ENCODE measurements around the gene ERN2.

Gene ERN2

DNA sequence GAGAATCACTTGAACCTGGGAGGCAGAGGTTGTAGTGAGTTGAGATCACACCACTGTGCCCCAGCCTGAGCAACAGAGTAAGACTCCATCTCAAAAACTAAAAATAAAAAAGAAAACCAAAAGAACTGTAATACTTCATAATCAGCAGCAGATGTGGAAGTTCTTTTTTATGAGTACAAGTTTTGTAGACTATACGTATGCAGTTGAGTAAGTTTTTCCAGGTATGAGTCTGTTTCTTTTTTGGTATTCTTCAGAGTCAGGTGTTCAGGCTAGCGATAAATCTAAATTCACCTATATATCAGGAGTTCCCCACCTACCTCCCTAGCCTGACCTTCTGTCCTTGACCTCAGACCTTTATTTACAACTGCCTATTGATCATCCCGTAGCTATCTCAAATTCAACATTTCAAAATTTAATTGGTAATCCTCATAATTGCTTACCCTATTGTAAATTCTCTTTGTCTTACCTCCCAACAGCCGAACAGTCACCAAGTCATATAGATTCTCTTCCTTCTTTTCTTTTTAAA is 61.0 kb downstream of the ERN2 start:
- no peak overlapping the region for H3K4me2 ChIP-seq

DNA sequence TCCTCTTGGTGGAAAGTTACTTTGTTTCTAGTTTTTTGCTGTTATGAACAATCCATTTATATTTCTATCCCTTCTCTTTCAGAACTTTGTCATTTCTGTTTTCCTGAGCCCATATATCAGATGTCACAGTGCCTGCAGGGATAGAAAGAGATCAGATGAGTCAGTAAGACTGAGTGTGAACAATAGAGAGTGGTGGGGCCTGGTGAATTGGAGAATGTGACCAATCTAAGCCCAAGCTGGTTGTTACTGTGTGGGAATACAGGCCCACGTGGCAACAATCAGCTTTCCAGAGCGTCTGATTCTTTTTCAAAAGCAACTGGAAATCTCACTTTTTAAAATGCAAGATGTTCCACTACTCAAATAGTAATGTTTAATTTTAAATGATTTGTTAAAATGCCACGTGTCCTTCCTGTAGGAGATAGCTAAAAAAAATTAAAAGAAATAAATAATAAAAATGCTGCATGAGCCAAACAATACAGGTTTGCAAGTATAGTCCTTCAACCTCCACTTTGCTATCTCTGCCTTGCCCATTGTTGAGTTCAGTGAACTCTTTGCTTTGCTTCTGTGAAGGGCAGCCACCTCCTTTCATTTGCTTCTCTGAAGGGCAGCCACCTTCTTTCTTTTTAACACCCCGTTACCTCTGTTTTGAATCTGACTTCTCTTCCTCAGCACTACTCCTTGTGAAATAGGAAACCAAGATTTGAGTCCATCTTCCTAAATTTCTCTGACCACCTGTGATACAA is 62.2 kb downstream of the ERN2 start:
- no peak overlapping the region for H3K4me2 ChIP-seq
- TF ChIP-seq, protein P1, sequence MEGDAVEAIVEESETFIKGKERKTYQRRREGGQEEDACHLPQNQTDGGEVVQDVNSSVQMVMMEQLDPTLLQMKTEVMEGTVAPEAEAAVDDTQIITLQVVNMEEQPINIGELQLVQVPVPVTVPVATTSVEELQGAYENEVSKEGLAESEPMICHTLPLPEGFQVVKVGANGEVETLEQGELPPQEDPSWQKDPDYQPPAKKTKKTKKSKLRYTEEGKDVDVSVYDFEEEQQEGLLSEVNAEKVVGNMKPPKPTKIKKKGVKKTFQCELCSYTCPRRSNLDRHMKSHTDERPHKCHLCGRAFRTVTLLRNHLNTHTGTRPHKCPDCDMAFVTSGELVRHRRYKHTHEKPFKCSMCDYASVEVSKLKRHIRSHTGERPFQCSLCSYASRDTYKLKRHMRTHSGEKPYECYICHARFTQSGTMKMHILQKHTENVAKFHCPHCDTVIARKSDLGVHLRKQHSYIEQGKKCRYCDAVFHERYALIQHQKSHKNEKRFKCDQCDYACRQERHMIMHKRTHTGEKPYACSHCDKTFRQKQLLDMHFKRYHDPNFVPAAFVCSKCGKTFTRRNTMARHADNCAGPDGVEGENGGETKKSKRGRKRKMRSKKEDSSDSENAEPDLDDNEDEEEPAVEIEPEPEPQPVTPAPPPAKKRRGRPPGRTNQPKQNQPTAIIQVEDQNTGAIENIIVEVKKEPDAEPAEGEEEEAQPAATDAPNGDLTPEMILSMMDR (conservative IDR thresholded peaks at IDR 0.05; ENCODE audit: low read depth, low read length), result no peak
- 0 out of 2 replicates have a peak, but pooled peaks cover 8% of the 10 kb centered on the region for H3K36me3 ChIP-seq (ENCODE audit: insufficient read depth)
- H3K27ac ChIP-seq, result no peak overlapping the region
- no peaks in the 10 kb centered on the region for H3K27me3 ChIP-seq (ENCODE audit: insufficient read depth, low read depth)
- no peak overlapping the region for H2AFZ ChIP-seq (ENCODE audit: low read depth)
- H3K9ac ChIP-seq, result no peak overlapping the region
- H3K79me2 ChIP-seq (ENCODE audit: insufficient read depth, low read depth), result peaks cover 33% of the 10 kb centered on the region
- peaks cover 9% of the 10 kb centered on the region for H3K4me1 ChIP-seq (ENCODE audit: low read depth, poor library complexity, severe bottlenecking)
- no peak overlapping the region for H3K4me3 ChIP-seq (IDR thresholded peaks at IDR 0.05; ENCODE audit: insufficient read depth, low read depth, low read length)
- no peaks in the 10 kb centered on the region for H4K20me1 ChIP-seq (ENCODE audit: insufficient read depth)

More for the DNA sequence above, 61.0 kb downstream of the ERN2 start:
- Histone ChIP-seq H2AFZ (ENCODE audit: low read depth) (no peak overlapping the region), H3K4me3 (IDR thresholded peaks at IDR 0.05; ENCODE audit: insufficient read depth, low read depth, low read length) (no peak overlapping the region), H3K27ac (no peak overlapping the region), H3K27me3 (ENCODE audit: insufficient read depth, low read depth) (no peaks in the 10 kb centered on the region), H3K36me3 (ENCODE audit: insufficient read depth) (0 out of 2 replicates have a peak, but pooled peaks cover 8% of the 10 kb centered on the region), H3K9ac (no peak overlapping the region), H4K20me1 (ENCODE audit: insufficient read depth) (no peaks in the 10 kb centered on the region), H3K79me2 (ENCODE audit: insufficient read depth, low read depth) (peaks cover 23% of the 10 kb centered on the region), H3K4me1 (ENCODE audit: low read depth, poor library complexity, severe bottlenecking) (peaks cover 9% of the 10 kb centered on the region)
- TF ChIP-seq, protein P1 (conservative IDR thresholded peaks at IDR 0.05; ENCODE audit: low read depth, low read length), result no peak

DNA sequence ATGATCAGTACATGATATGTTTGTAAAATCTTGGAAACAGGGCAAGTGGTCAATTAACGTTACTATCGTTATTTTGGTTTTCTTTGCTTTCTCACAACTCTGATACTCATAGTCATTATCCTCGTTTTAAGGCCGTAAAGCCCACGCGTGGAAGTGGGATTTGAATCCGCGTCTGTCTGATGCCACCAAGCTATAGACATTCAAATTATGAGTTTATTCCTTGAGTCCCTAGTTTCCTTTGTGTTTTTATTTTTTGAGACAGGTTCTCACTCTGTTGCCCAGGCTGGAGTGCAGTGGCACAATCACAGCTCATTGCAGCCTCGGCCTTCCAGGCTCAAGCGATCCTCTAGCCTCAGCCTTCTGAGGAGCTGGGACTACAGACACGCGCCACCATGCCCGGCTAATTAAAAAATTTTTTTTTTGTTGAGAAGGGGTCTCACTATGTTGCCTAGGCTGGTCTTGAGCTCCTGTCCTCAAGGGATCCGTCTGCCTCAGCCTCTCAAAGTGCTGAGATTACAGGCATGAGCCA is 70.7 kb downstream of the ERN2 start:
- Histone ChIP-seq H4K20me1 (ENCODE audit: insufficient read depth) (no peaks in the 10 kb centered on the region), H3K4me1 (ENCODE audit: low read depth, poor library complexity, severe bottlenecking) (peaks cover 19% of the 10 kb centered on the region), H3K4me3 (IDR thresholded peaks at IDR 0.05; ENCODE audit: insufficient read depth, low read depth, low read length) (no peak overlapping the region), H3K27me3 (ENCODE audit: insufficient read depth, low read depth) (no peaks in the 10 kb centered on the region), H3K27ac (no peak overlapping the region), H2AFZ (ENCODE audit: low read depth) (no peak overlapping the region), H3K9ac (no peak overlapping the region), H3K79me2 (ENCODE audit: insufficient read depth, low read depth) (peaks cover 54% of the 10 kb centered on the region), H3K4me2 (peak overlapping the region; percentile 97; the same call in 1 of the 2 replicates), H3K36me3 (ENCODE audit: insufficient read depth) (peaks cover 6% of the 10 kb centered on the region; the same call in 1 of the 2 replicates)
- TF ChIP-seq, protein P1 (conservative IDR thresholded peaks at IDR 0.05; ENCODE audit: low read depth, low read length), result no peak

DNA sequence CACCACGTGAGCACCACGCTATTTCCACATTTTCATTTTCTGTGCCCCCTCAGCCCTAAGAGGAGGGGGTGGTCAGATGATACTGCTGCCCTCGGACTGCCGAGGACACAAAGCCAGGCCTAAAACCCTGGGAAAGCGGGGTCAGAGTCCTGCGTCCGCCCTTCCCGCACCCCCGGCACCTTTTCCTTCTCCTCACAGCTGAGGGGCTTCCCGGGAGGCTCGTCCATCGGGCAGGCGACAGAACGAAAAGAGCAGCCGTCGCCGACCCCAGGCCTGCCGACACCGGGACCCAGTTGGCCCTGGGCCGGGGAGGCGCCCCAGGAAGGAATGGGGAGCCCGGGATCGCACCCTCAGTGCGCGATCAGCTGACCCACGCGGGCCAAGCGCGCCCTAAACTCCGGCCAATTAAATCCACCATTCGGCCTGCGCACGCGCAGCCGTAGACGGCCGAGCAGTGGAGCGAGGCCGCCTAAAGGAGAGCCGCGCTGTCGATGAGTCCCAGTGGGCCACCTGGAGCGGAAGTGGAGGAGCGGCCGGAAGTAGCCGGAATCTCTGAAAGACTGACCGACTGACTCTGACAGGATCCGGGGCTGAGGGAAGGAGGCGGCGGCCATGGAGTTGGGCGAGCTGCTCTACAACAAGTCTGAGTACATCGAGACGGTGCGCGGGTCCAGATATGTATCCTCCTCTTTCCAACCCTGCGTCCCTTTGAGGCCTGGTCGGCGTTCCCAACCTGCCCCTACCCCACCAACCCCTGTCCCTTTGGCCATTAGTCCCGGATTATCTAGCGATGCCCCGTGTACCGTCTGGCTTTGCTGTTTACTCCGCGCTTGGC is 71.9 kb downstream of the ERN2 start, which contains the start of the genes DCTN5 and PALB2:
DCTN5 (plus strand) TSS at position 536 of the 835 bp plus-strand sequence; CDS start at position 613, 77 bp downstream.
PALB2 (minus strand) TSS at position 380 of the 835 bp plus-strand sequence; CDS start at position 227, 153 bp downstream.
- Histone ChIP-seq H3K4me3 (IDR thresholded peaks at IDR 0.05; ENCODE audit: insufficient read depth, low read depth, low read length) (no peak within 1 kb of the TSS), H3K79me2 (ENCODE audit: insufficient read depth, low read depth) (peaks cover 44% of the 10 kb centered on the region), H3K4me2 (peak within 1 kb of the TSS; percentile 97), H2AFZ (ENCODE audit: low read depth) (peak within 1 kb of the TSS; percentile 87), H4K20me1 (ENCODE audit: insufficient read depth) (no peaks in the 10 kb centered on the region), H3K27me3 (ENCODE audit: insufficient read depth, low read depth) (no peaks in the 10 kb centered on the region), H3K36me3 (ENCODE audit: insufficient read depth) (peaks cover 6% of the 10 kb centered on the region; the same call in 1 of the 2 replicates), H3K4me1 (ENCODE audit: low read depth, poor library complexity, severe bottlenecking) (peaks cover 19% of the 10 kb centered on the region), H3K27ac (peak within 1 kb of the TSS; percentile 38), H3K9ac (peak within 1 kb of the TSS; percentile 80)
- TF ChIP-seq, protein P1 (conservative IDR thresholded peaks at IDR 0.05; ENCODE audit: low read depth, low read length), result no peak
